ENCODE measurements around the gene SLC30A10. TPM values are rescaled to one million over a fixed set of nuclear protein-coding genes. Genes with fewer than 3 reads are reported as not detected.

The SLC30A10 gene
- total RNA-seq, 2 experiments from 2014 or later = not detected

- TF ChIP-seq, protein P1, sequence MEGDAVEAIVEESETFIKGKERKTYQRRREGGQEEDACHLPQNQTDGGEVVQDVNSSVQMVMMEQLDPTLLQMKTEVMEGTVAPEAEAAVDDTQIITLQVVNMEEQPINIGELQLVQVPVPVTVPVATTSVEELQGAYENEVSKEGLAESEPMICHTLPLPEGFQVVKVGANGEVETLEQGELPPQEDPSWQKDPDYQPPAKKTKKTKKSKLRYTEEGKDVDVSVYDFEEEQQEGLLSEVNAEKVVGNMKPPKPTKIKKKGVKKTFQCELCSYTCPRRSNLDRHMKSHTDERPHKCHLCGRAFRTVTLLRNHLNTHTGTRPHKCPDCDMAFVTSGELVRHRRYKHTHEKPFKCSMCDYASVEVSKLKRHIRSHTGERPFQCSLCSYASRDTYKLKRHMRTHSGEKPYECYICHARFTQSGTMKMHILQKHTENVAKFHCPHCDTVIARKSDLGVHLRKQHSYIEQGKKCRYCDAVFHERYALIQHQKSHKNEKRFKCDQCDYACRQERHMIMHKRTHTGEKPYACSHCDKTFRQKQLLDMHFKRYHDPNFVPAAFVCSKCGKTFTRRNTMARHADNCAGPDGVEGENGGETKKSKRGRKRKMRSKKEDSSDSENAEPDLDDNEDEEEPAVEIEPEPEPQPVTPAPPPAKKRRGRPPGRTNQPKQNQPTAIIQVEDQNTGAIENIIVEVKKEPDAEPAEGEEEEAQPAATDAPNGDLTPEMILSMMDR (conservative IDR thresholded peaks at IDR 0.05; ENCODE audit: low read length) = no peak
- TF ChIP-seq EZH2phosphoT487 (IDR thresholded peaks at IDR 0.05; ENCODE audit: borderline replicate concordance, low read depth, low read length) = no peak
- H2AFZ ChIP-seq (ENCODE audit: low read length) = no peak overlapping the region
- CTCF ChIA-PET (ENCODE audit: unreplicated experiment) = no interaction called here
- no peaks in the 10 kb centered on the region for H3K9me2 ChIP-seq (ENCODE audit: insufficient read depth, low read length)
- POLR2A ChIA-PET = no interaction called here
- no peaks in the 10 kb centered on the region for H4K20me1 ChIP-seq (ENCODE audit: insufficient read depth, low read length)
- DNase-seq (ENCODE audit: low spot score) = no peak
- H3K4me1 ChIP-seq (ENCODE audit: insufficient read depth, low read length, poor library complexity, severe bottlenecking) = no peaks in the 10 kb centered on the region
- H3K36me3 ChIP-seq (ENCODE audit: insufficient read depth, low read length) = no peaks in the 10 kb centered on the region
- no peaks in the 10 kb centered on the region for H3K79me2 ChIP-seq (ENCODE audit: insufficient read depth, low read depth, low read length)
- no peak overlapping the region for H3K4me2 ChIP-seq (ENCODE audit: low read length)
- BruUV-seq (replicated peaks) = no TSS peak
- H3K4me3 ChIP-seq (ENCODE audit: low read depth, low read length, poor library complexity, severe bottlenecking) = no peak overlapping the region
- H3K27ac ChIP-seq (ENCODE audit: low read depth, low read length, poor library complexity, severe bottlenecking) = no peak overlapping the region
- no peaks in the 10 kb centered on the region for H3K9me3 ChIP-seq (ENCODE audit: low read length)
- intact Hi-C loops (cut with micrococcal nuclease; ENCODE audit: unreplicated experiment) = no loop called here
Measured at GRCh38 chr1:219961684-219962083, 33.3 kb upstream of the SLC30A10 start.

DNA sequence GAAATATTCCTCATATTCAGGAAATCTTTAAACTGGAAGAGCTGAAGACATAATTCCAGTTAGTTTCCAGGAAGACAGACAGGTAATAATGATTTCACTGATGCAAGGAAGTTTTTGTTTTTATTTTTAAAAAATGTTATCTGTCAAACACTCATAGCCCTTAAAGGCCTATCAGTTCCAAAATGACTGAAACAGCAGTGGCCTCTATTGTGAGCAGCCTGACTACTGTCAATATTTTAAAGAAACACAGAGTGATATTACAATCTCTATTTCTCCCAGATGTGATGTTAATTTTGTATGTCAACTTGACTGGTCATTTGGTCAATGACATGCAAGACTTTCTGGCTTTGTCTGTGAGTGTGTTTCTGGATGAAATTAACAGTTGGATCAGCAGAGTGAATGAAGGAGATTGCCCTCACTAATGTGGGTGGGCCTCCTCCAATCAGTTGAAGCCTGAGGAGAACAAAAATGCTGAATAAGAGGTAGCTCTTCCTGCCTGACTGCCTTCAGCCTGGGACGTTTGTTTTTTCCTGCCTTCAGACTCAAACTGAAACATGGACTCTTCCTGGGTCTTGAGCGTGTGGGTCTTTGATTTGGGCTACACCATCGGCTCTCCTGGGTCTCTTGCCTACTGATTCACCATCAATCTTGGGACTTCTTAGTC lies 31.3 kb upstream of the SLC30A10 start:
- H3K27ac ChIP-seq (ENCODE audit: low read depth, low read length, poor library complexity, severe bottlenecking) = no peak overlapping the region
- POLR2A ChIA-PET = interaction anchor here (0.5 to 0.6 kb wide), 2 partner anchors 25 to 409 kb away, joined by 3 to 5 read pairs; no protein-coding TSS in a partner anchor
- H3K4me2 ChIP-seq (ENCODE audit: low read length) = no peak overlapping the region
- no TSS peak for BruUV-seq (replicated peaks)
- no peak overlapping the region for H3K4me3 ChIP-seq (ENCODE audit: low read depth, low read length, poor library complexity, severe bottlenecking)
- H3K79me2 ChIP-seq (ENCODE audit: insufficient read depth, low read depth, low read length) = no peaks in the 10 kb centered on the region
- no peaks in the 10 kb centered on the region for H4K20me1 ChIP-seq (ENCODE audit: insufficient read depth, low read length)
- no peaks in the 10 kb centered on the region for H3K4me1 ChIP-seq (ENCODE audit: insufficient read depth, low read length, poor library complexity, severe bottlenecking)
- DNase-seq (ENCODE audit: low spot score) = no peak
- no peaks in the 10 kb centered on the region for H3K9me2 ChIP-seq (ENCODE audit: insufficient read depth, low read length)
- intact Hi-C loops (cut with micrococcal nuclease; ENCODE audit: unreplicated experiment) = no loop called here
- CTCF ChIA-PET (ENCODE audit: unreplicated experiment) = no interaction called here
- H3K36me3 ChIP-seq (ENCODE audit: insufficient read depth, low read length) = no peaks in the 10 kb centered on the region
- H2AFZ ChIP-seq (ENCODE audit: low read length) = no peak overlapping the region
- TF ChIP-seq, protein P1 (conservative IDR thresholded peaks at IDR 0.05; ENCODE audit: low read length) = no peak
- TF ChIP-seq EZH2phosphoT487 (IDR thresholded peaks at IDR 0.05; ENCODE audit: borderline replicate concordance, low read depth, low read length) = no peak
- no peaks in the 10 kb centered on the region for H3K9me3 ChIP-seq (ENCODE audit: low read length)

- no peaks in the 10 kb centered on the region for H3K4me1 ChIP-seq (ENCODE audit: insufficient read depth, low read length, poor library complexity, severe bottlenecking)
- no peaks in the 10 kb centered on the region for H3K79me2 ChIP-seq (ENCODE audit: insufficient read depth, low read depth, low read length)
- intact Hi-C loops (cut with micrococcal nuclease; ENCODE audit: unreplicated experiment) = no loop called here
- no peak overlapping the region for H3K27ac ChIP-seq (ENCODE audit: low read depth, low read length, poor library complexity, severe bottlenecking)
- POLR2A ChIA-PET = interaction anchor here (0.5 to 0.6 kb wide), 2 partner anchors 24 to 263 kb away, joined by 3 to 5 read pairs; no protein-coding TSS in a partner anchor
- no peak overlapping the region for H3K4me3 ChIP-seq (ENCODE audit: low read depth, low read length, poor library complexity, severe bottlenecking)
- no peaks in the 10 kb centered on the region for H3K9me3 ChIP-seq (ENCODE audit: low read length)
- no peak for TF ChIP-seq EZH2phosphoT487 (IDR thresholded peaks at IDR 0.05; ENCODE audit: borderline replicate concordance, low read depth, low read length)
- TF ChIP-seq, protein P1 (conservative IDR thresholded peaks at IDR 0.05; ENCODE audit: low read length) = no peak
- no peak for DNase-seq (ENCODE audit: low spot score)
- no peaks in the 10 kb centered on the region for H4K20me1 ChIP-seq (ENCODE audit: insufficient read depth, low read length)
- no peak overlapping the region for H2AFZ ChIP-seq (ENCODE audit: low read length)
- H3K36me3 ChIP-seq (ENCODE audit: insufficient read depth, low read length) = no peaks in the 10 kb centered on the region
- BruUV-seq (replicated peaks) = no TSS peak
- H3K4me2 ChIP-seq (ENCODE audit: low read length) = no peak overlapping the region
- CTCF ChIA-PET (ENCODE audit: unreplicated experiment) = no interaction called here
- H3K9me2 ChIP-seq (ENCODE audit: insufficient read depth, low read length) = no peaks in the 10 kb centered on the region
Measured at GRCh38 chr1:219958875-219959417, 30.6 kb upstream of the SLC30A10 start.

Data from OCI-LY7 (cell line).